GM21381 (cell line): ENCODE results near the gene GFOD1.

Source experiments
- ATAC-seq: cut with Tn5 transposase; IDR thresholded peaks from one replicate; pipeline ENCODE4 v1.9.1; 2021; ENCODE audit warnings: mild to moderate bottlenecking, moderate library complexity; ENCODE audit not compliant: unreplicated experiment

Gene GFOD1

DNA sequence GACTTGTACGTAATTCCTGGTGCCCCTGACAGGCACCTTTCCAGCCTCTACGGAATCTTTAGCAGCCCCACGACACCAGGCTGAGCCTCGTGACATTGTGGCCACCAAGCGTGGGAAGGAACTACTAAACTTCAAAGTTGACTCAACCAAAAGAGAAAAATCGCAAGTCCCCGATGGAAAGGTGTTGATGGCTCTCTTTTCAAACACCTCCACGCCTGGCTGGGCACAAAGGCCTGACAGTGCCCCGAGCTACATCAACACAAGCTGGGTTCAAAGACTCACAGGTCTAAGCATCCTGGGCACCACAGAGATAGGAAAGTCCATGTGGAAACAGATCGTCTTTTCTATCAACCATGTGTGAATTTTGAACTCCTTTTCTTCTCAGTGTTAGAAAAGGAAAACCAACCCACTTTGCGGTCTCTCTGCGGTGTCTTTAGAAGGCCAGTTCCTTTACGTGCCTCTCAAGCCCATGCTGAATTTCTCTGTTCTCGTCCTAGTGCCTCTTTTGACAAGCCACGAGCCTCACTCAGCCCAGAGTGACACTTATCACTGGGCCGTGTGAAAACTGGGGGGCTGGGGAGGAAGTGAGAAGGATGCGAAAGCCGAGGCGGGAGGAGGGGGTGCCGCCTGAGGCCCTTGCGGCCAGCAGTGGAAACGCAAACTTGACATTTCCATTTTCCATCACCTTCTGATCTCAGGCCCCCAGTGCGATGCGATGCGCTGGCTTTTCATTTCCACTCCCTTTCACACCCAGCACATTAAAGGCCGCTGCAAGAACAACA is 59.4 kb downstream of the GFOD1 start:
- peak; percentile 65 for ATAC-seq

GRCh38 chr6:13427316-13427715 is 60.1 kb downstream of the GFOD1 start:
- ATAC-seq: no peak

GRCh38 chr6:13425943-13426931 is 61.2 kb downstream of the GFOD1 start:
- no peak for ATAC-seq

DNA sequence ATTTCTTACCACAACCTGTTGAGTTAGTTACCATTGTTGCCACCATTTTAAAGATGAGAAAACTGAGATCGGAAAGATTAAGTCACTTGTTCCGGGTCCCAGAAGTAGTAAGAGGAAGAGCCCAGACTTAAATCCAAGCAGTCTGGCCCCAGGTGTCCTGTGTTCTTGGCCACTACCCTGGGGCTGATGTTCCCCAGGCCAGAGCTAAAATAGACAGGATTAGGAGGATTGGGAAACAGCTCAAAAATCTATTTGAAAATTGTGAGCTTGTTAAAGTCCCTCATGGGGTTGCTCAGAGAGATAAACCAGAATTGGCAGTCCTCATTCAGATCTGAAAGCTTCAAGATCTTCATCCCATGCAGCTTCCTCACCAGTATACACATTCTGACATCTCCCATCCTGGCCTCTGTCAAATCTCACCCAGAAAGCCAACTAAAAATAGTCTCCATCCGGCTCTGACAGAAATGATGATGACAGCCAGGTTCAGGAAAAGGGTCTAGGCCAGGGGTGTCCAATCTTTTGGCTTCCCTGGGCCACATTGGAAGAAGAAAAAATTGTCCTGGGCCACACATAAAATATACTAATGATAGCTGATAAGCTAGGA is 62.0 kb downstream of the GFOD1 start:
- ATAC-seq: no peak

GRCh38 chr6:13423252-13423651 is 64.1 kb downstream of the GFOD1 start:
- ATAC-seq: no peak

DNA sequence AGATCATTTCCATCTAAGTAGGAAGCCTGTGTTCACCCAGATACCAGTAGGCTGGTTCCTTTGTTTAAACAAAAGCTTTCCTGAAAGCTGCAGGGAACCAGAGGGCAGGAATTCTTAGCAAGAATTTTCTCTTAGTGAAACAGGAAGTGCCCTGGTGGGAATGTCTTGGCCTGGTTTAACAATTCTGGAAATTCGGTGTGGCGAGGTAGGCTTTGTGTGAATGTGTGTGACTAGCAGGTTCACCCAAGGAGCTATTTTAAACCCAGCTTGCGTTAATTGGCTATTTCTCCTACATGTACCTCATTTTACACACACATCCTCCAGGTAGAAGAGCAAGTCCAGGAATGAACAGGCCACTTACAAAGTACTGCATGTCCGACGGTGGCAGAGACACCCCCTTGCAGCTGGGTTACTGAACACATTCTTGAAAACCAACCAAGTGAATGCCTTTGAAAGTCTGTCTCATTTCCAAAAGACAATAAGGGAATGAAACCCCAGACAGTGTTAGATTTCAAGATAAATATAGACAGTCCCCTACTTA is 64.6 kb downstream of the GFOD1 start:
- no peak for ATAC-seq

DNA sequence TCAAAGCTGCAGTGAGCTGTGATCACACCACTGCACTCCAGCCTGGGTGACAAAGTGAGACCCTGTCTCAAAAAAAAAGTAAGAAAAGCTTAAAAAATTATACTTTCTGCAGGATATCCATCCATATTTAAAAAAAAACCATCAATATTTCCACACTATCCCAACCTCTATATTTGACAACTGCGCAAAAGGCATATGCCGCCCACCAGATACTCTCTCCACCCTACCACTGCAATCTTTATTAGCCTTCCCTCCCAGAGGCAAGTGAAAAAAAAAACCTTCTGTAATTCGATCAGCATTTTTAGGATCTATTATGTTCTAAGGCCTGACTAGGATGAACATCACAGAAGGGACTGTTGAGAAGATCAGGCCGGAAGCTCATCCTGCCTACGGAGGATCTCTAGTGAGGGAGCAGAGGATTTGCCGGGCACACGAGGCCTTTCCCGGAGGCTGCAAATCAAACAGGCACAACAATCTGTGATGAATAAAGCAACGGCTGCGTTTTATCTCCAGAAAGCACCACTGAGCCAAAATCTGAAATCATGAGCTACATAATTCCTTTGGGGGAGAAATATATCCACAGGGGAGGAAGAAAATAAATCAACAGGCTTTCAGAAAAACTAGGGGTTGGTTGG is 65.9 kb downstream of the GFOD1 start:
- no peak for ATAC-seq

DNA sequence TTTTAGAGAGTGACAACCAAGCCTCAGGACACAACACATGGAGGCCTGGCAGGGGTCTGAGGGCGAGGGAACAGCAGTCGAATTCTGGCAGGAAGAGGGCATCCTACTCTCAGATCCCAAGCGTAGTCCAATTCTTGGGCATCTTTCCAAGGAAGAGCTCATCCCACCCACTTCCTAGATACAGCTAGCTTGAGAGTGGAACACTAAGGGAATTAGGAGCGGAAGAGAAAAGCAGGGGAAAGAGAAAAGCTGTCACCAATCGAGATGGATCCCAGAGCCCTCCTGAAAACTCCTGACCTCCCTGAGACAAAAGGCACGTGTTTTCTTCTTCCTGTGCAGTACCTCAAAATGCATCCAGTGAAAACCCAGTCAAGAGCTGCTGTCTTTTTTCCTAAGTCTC is 67.1 kb downstream of the GFOD1 start:
- no peak for ATAC-seq

- no peak for ATAC-seq
Measured at GRCh38 chr6:13419422-13420195, 67.8 kb downstream of the GFOD1 start.

DNA sequence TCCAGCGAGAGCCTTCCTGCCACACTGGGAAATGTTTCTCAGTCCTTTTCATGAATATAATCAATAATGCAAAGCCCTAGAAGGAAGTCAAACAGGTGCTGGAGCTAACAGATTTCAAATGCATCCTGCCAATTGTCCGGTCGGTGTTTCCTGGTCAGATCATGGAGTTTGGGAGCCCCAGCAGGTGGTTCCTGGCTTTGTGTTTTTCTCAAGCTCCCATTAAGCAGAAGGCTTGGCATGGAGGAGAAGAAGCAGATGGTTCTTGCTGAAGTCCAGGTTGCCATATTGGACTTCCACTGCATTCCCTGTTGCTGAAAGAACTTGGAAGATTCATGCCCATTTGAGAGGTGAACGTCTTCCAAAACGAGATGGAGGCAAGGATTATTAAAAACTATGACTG is 68.6 kb downstream of the GFOD1 start:
- no peak for ATAC-seq

- no peak for ATAC-seq
Measured at GRCh38 chr6:13417954-13418353, 69.4 kb downstream of the GFOD1 start.

DNA sequence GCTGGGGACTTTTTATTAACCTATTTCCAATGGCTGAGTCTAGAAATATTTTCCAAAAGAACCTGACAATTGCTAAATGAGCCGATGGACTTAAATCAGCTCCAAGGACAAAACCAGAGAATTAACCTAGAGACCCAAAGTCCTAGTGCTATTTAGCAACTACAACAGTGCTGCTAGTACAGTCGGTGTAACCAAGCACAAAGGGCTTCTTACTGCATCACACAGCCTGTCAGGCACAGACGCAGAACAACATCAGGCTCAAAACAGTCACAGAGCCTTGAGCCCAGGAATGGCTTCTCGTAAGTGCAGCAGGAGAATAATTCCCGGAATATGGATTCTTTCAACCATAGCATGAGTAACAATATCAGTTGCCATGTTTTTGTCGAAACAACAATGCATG is 70.0 kb downstream of the GFOD1 start:
- no peak for ATAC-seq

DNA sequence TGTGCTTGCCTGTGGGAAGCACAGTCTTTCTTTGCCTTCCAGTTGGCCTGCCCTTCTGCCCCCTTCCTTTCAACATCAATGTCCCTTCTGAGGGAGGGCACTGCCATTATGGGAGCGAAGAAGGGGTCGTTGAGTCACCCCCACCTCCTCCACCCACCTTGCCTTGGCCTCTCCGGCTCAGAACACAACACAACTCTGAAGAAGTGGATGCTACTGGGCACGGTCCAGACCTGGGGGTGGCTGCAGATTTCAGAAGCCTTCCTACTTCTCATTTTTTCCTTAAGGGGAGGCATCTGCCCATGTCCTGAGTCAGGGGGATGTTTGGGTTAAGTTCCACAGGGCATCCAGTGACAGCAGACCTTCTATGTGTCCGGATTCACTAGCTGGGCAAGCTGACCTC is 72.1 kb downstream of the GFOD1 start:
- ATAC-seq: no peak

DNA sequence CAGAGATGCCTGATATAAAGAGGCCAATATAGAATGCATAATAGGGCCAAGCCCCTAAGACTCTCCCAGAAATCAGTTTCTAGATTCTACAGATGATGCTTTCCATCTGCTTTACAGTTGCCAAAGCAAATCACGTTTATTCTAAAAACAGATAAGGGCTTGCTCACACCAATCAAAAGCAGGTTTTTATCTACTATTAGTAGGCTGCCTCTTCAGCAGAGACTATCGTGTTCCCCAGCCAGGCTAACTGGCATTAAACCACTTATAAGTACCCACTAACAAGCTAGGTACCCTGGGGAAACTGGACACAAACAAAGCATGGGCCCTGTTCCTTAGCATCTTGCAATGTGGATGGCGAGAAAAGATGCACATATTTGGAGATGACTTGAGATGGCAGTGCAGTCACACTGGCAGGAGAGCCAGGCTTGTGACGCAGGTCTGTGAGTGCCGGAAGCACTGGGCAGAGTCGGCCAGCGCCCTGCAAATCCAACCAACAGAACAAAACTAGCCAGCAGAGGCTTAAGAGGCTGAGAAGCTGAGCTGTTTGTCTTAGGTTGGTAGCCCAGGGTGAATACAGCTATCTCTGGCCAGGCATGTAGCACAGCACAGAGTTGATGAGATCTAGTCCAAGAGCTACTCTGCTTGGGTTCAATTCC is 73.4 kb downstream of the GFOD1 start:
- no peak for ATAC-seq

GRCh38 chr6:13413466-13413862 is 73.9 kb downstream of the GFOD1 start:
- ATAC-seq: no peak

- no peak for ATAC-seq
Measured at GRCh38 chr6:13412639-13413465, 74.5 kb downstream of the GFOD1 start.

DNA sequence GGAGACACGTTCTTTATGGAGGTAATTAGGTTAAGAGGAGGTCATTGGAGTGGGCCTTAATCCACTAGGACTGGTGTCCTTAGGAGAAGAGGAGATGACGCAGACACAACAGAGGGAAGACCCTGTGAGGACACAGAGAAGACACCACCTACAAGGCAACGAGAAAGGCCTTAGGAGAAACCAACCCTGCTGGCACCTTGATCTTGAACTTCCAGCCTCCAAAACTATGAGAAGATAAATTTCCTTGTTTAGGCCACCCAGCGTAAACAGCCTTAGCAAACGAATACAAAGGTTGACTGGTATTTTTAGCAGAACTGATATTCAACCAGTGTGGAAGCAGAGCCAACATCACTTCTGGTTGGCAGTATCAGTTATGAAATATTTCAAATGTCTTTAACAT is 75.2 kb downstream of the GFOD1 start:
- ATAC-seq: no peak

- no peak for ATAC-seq
Measured at GRCh38 chr6:13411484-13411883, 75.9 kb downstream of the GFOD1 start.

GRCh38 chr6:13409991-13410390 is 77.4 kb downstream of the GFOD1 start:
- no peak for ATAC-seq
